H1 (cell line): ENCODE results near the gene LURAP1L. TPM values are rescaled to one million over a fixed set of nuclear protein-coding genes. Genes with fewer than 3 reads are reported as not detected.

ENCODE experiments used
- HDAC2 ChIP-seq, 2 experiments: fragments of 300-600 bp in 1 of 2; sonication (generic) in 1 of 2; IDR thresholded peaks; 2 replicates each; pipeline ENCODE4 v1.6.1; 2011 to 2012; ENCODE audit warnings: low read depth in 2 of 2, low read length in 2 of 2, mild to moderate bottlenecking in 2 of 2, moderate library complexity in 2 of 2, borderline replicate concordance in 1 of 2, inconsistent platforms in 1 of 2
- MAFK ChIP-seq: IDR thresholded peaks from 2 replicates; pipeline ENCODE4 v1.6.1; 2012; ENCODE audit warnings: low read depth, mild to moderate bottlenecking, improper control_type of control experiment, low read length
- MAX ChIP-seq: IDR thresholded peaks from 2 replicates; pipeline ENCODE4 v1.6.1; 2012; ENCODE audit warnings: inconsistent platforms
- NRF1 ChIP-seq: IDR thresholded peaks from 2 replicates; pipeline ENCODE4 v1.6.1; 2011; ENCODE audit warnings: mild to moderate bottlenecking, low read depth, low read length, improper control_type of control experiment
- RFX5 ChIP-seq: IDR thresholded peaks from 2 replicates; pipeline ENCODE4 v1.6.1; 2011; ENCODE audit warnings: low read depth, low read length, improper control_type of control experiment, borderline replicate concordance
- SAP30 ChIP-seq: fragments of 300-600 bp; sonication (generic); IDR thresholded peaks from 2 replicates; pipeline ENCODE4 v1.7.1; 2012; ENCODE audit warnings: low read length, moderate library complexity, mild to moderate bottlenecking, inconsistent platforms; ENCODE audit not compliant: insufficient read depth, insufficient replicate concordance
- TAF1 ChIP-seq: IDR thresholded peaks from 2 replicates; pipeline ENCODE4 v1.6.1; 2011; ENCODE audit warnings: mild to moderate bottlenecking, low read depth, low read length
- TAF7 ChIP-seq: optimal IDR thresholded peaks from 2 replicates; pipeline ENCODE3; 2011; ENCODE audit warnings: low read depth, mild to moderate bottlenecking, inconsistent platforms, low read length, moderate library complexity, borderline replicate concordance
- TCF12 ChIP-seq: IDR thresholded peaks from 2 replicates; pipeline ENCODE4 v1.6.1; 2011; ENCODE audit warnings: low read depth, mild to moderate bottlenecking, low read length
- TEAD4 ChIP-seq: IDR thresholded peaks from 2 replicates; pipeline ENCODE4 v1.6.1; 2012; ENCODE audit warnings: low read depth, low read length, inconsistent platforms, mixed read lengths
- polyA plus RNA-seq, 7 experiments: library from polyadenylated mRNA; depleted of rRNA in 3 of 7; stranded (reverse) in 5 of 7; unstranded in 2 of 7; fragments of >200 nt in 5 of 7; fragments of 200-250 nt in 2 of 7; gene quantifications; 1 replicate in 5 of 7; 2 replicates in 1 of 7; 4 replicates in 1 of 7; pipeline versions ENCODE4 v1.2.1 to v1.2.3, GENCODE V29; 2011 to 2013; ENCODE audit warnings: missing spikeins in 2 of 7, mixed read lengths in 2 of 7
- total RNA-seq: library from RNA; stranded (reverse); fragmentation: NEBNext Ultra II Directional; extraction: Animal tissue kit (Norgen Biotek cat#: 25700); gene quantifications from 2 replicates; pipeline ENCODE4 v1.2.1, GENCODE V29; 2021

The LURAP1L gene
- total and polyA plus RNA-seq, 2 of the 8 experiments (the other 6 are each of a cell fraction or from before 2014, with no cell fraction given), result 0.63 to 1.2 TPM

- TF ChIP-seq HDAC2 (IDR thresholded peaks at IDR 0.05; ENCODE audit: borderline replicate concordance in 1 of 2, low read depth in 2 of 2, low read length in 2 of 2) (peak in 1 of 2 experiments; percentile 66; a peak in 1 of 4 replicates), TAF7 (no peak), RFX5 (no peak), TCF12 (no peak), TEAD4 (no peak), NRF1 (no peak), SAP30 (no peak), TAF1 (no peak; the same call in 1 of the 2 replicates), MAX (0 out of 2 replicates have a peak, but pooled peaks have one; percentile 47), MAFK (no peak)
These were observed 1.1 kb downstream of the LURAP1L start (continued) for GRCh38 chr9:12775679-12776512.
